ENCODE measurements around the gene ANKFY1.
"Not testable (repeated sequence)": the region's sequence is repeated elsewhere in the genome, so short reads cannot be mapped to it uniquely, and the experiment has no call there.

ANKFY1 gene

DNA sequence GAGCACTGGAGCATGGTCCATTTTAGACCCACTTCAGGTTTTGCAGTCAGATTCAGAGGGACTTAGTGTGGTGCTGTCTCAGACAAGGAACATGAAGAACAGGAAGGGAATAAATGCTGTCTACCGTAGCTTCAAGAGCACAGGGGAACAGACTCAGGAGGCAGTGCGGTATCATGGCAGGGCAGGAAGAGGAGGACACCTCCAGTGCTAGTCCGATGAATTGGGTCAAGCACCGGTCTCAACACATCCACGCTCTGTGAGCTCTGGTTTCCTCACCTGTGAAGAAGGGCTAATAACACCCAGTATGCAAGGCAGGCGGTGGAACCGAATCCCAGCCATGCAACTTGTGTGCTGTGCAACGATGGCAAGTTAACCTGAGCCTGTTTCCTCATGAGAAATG is 3.6 kb upstream of the ANKFY1 start:
- Histone ChIP-seq H3K9me3 (ENCODE audit: severe bottlenecking) (no peaks in the 10 kb centered on the region), H3K4me3 (ENCODE audit: low read depth, low read length) (no peak overlapping the region), H3K36me3 (peaks cover 16% of the 10 kb centered on the region), H3K27me3 (ENCODE audit: insufficient read depth, low read depth, severe bottlenecking) (no peaks in the 10 kb centered on the region), H3K27ac (no peak overlapping the region)
- TF ChIP-seq, protein P1, sequence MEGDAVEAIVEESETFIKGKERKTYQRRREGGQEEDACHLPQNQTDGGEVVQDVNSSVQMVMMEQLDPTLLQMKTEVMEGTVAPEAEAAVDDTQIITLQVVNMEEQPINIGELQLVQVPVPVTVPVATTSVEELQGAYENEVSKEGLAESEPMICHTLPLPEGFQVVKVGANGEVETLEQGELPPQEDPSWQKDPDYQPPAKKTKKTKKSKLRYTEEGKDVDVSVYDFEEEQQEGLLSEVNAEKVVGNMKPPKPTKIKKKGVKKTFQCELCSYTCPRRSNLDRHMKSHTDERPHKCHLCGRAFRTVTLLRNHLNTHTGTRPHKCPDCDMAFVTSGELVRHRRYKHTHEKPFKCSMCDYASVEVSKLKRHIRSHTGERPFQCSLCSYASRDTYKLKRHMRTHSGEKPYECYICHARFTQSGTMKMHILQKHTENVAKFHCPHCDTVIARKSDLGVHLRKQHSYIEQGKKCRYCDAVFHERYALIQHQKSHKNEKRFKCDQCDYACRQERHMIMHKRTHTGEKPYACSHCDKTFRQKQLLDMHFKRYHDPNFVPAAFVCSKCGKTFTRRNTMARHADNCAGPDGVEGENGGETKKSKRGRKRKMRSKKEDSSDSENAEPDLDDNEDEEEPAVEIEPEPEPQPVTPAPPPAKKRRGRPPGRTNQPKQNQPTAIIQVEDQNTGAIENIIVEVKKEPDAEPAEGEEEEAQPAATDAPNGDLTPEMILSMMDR (IDR thresholded peaks at IDR 0.05; ENCODE audit: low read depth, low read length) = no peak
- DNase-seq = no peak

DNA sequence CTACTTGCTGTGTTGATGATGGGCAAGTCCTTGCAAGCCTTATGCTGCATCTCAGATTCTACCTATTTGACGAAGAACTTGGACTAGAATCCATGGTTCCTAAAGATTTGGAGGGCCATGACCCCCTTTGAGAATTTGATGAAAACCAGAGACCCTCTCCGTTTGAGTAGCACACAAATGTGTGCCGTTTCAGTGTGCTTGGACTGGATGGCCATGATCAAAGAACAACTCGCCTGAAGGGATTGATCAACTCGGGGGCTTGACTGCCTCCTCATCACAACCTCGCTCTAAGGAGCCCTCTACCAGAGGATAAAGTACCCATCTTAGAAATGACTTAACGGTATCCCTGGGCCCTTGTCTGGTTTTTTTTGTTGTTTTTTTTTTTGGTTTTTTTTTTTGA is 2.8 kb upstream of the ANKFY1 start:
- no peak for DNase-seq
- TF ChIP-seq, protein P1 (IDR thresholded peaks at IDR 0.05; ENCODE audit: low read depth, low read length) = no peak
- peaks cover 13% of the 10 kb centered on the region for H3K36me3 ChIP-seq

DNA sequence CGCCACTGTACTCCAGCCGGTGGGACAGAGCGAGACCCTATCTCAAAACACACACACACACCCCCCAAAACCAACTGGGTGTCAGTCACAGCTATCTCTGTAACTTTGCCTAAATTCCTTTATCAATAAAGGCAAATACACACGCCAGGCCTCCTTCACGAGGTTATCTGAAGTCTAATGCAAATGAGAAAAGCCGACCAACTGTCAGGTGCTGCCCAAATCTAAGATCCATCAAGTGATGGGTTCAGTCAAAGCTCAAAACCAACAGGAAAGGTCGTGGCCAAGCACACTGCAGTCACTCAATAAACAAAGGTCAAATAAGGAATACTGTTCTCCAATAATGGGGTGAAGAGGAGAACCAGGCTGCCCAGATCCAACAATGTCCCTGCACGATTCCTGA is 1.1 kb downstream of the ANKFY1 start:
- H3K27ac ChIP-seq = no peak overlapping the region
- H3K27me3 ChIP-seq (ENCODE audit: insufficient read depth, low read depth, severe bottlenecking) = no peaks in the 10 kb centered on the region
- TF ChIP-seq, protein P1 (IDR thresholded peaks at IDR 0.05; ENCODE audit: low read depth, low read length) = no peak
- peaks cover 28% of the 10 kb centered on the region for H3K36me3 ChIP-seq
- no peak for DNase-seq
- peak overlapping the region; percentile 78 for H3K4me3 ChIP-seq (ENCODE audit: low read depth, low read length)
- peaks cover 12% of the 10 kb centered on the region for H3K9me3 ChIP-seq (ENCODE audit: severe bottlenecking)

More for the DNA sequence above, 2.8 kb upstream of the ANKFY1 start:
- Histone ChIP-seq H3K4me3 (ENCODE audit: low read depth, low read length) (no peak overlapping the region), H3K27me3 (ENCODE audit: insufficient read depth, low read depth, severe bottlenecking) (no peaks in the 10 kb centered on the region), H3K27ac (no peak overlapping the region), H3K9me3 (ENCODE audit: severe bottlenecking) (no peaks in the 10 kb centered on the region)

DNA sequence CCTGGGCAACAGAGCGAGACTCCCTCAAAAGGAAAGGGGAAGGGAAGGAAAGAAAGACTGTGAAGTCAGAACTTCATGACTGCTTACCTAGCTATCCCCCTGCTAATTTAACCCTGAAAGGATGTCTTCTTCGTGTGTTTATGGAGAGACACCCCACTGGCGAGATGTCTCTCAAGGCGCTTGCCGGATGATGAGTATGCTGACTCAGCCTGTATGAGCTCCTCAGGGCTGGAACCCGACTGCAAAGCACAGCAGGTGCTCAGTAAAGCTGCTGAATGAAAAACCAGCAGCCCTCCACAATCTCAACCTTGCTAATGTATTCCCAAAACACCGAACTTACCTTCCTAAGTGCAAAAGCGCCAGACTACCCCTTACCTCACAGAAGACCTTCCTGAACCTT is 2.3 kb downstream of the ANKFY1 start:
- H3K36me3 ChIP-seq = peaks cover 39% of the 10 kb centered on the region
- no peak overlapping the region for H3K27ac ChIP-seq

DNA sequence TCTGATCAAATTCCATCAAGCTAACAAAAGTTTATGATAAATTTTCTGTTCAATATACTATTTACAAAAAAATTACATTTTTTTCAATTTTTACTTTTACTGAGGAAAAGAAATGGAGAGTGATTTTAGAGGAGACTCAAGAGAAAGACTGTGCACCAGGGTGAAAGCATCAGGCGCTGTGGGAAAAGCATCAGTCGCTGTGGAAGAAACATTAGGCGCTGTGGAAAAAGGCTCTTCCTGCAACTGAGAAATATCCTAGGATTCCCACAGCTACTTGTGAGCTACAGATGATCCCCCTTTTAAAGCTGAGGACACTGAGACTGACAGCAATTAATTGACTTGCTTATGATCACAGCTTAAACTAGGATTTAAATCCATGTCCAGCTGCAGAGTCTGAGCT is 4.9 kb downstream of the ANKFY1 start:
- TF ChIP-seq, protein P1 (IDR thresholded peaks at IDR 0.05; ENCODE audit: low read depth, low read length) = no peak
- Histone ChIP-seq H3K9me3 (ENCODE audit: severe bottlenecking) (peaks cover 12% of the 10 kb centered on the region), H3K4me3 (ENCODE audit: low read depth, low read length) (no peak overlapping the region), H3K27ac (no peak overlapping the region), H3K36me3 (peaks cover 40% of the 10 kb centered on the region), H3K27me3 (ENCODE audit: insufficient read depth, low read depth, severe bottlenecking) (no peaks in the 10 kb centered on the region)
- no peak for DNase-seq

More for the DNA sequence above, 2.3 kb downstream of the ANKFY1 start:
- H3K27me3 ChIP-seq (ENCODE audit: insufficient read depth, low read depth, severe bottlenecking) = no peaks in the 10 kb centered on the region
- peaks cover 12% of the 10 kb centered on the region for H3K9me3 ChIP-seq (ENCODE audit: severe bottlenecking)
- H3K4me3 ChIP-seq (ENCODE audit: low read depth, low read length) = no peak overlapping the region
- DNase-seq = no peak
- TF ChIP-seq, protein P1 (IDR thresholded peaks at IDR 0.05; ENCODE audit: low read depth, low read length) = no peak

DNA sequence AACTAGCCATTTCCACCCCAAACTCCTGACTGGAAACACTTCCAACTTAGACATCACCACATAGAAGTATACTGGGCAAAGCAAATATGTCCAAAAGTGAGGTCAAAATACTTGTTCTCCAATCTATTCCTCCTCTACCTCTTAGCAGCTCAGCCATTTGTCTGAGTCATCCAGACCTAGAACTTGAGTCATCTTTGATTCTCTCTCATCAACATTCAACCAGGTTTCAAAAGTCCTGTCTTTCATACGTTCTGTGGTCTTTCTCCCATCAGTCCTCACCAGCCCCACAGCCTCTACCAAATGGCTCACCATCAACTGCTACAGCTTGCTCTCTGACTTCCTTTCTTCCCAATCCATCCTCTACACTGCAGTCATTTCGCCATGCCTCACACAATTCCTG is 6.8 kb downstream of the ANKFY1 start:
- H3K27ac ChIP-seq = no peak overlapping the region
- no peak for DNase-seq
- H3K9me3 ChIP-seq (ENCODE audit: severe bottlenecking) = peaks cover 12% of the 10 kb centered on the region
- no peaks in the 10 kb centered on the region for H3K27me3 ChIP-seq (ENCODE audit: insufficient read depth, low read depth, severe bottlenecking)
- H3K36me3 ChIP-seq = peaks cover 40% of the 10 kb centered on the region
- H3K4me3 ChIP-seq (ENCODE audit: low read depth, low read length) = no peak overlapping the region
- TF ChIP-seq, protein P1 (IDR thresholded peaks at IDR 0.05; ENCODE audit: low read depth, low read length) = no peak

DNA sequence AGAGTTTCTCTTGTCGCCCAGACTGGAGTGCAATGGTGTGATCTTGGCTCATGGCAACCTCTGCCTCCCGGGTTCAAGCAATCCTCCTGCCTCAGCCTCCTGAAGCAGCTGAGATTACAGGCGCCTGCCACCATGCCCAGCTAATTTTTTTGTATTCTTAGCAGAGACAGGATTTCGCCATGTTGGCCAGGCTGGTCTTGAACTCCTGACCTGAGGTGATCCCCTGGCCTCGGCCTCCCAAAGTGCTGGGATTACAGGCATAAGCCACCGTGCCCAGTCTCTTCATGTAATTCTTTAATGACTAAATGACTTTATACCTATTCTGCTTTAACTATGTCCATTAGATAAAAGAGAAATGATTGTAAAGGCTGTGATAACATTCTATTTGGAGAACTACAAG is 8.5 kb downstream of the ANKFY1 start:
- H3K27me3 ChIP-seq (ENCODE audit: insufficient read depth, low read depth, severe bottlenecking); H3K4me3 ChIP-seq (ENCODE audit: low read depth, low read length); H3K27ac ChIP-seq: not testable (repeated sequence)
- H3K9me3 ChIP-seq (ENCODE audit: severe bottlenecking) = peaks cover 12% of the 10 kb centered on the region
- H3K36me3 ChIP-seq = peaks cover 30% of the 10 kb centered on the region
- DNase-seq = peak; percentile 12
